B cell (primary cell): ENCODE results near the gene PWWP2B. TPM values are rescaled to one million over a fixed set of nuclear protein-coding genes. Genes with fewer than 3 reads are reported as not detected.

Experiments
- ATAC-seq: fragments of 200-7000 bp; cut with Tn5 transposase; one replicate; pipeline ENCODE4 v1.10.0; 2021; ENCODE audit warnings: low read depth, mild to moderate bottlenecking, moderate number of reproducible peaks, moderate library complexity
- CTCF ChIA-PET: fragments of 350-600 bp; sonication (Branson Sonifier 250); formaldehyde crosslinking; loops from one replicate; lab custom pipeline; 2021; ENCODE audit warnings: antibody characterized with exemption, inconsistent platforms; lab: Charles Lee
- POLR2A ChIA-PET: fragments of 350-600 bp; sonication (Branson Sonifier 250); formaldehyde crosslinking; loops from one replicate; lab custom pipeline; 2021; ENCODE audit warnings: antibody characterized with exemption; lab: Charles Lee
- DNase-seq: peaks from one replicate; pipeline ENCODE4 v3.0.0; 2013
- H2AFZ ChIP-seq: 2 replicates; pipeline ENCODE4 v1.6.1; 2012; ENCODE audit warnings: mild to moderate bottlenecking, low read depth, low read length; ENCODE audit not compliant: insufficient read depth, poor library complexity, severe bottlenecking
- H3K27ac ChIP-seq, 2 donors: 1 replicate in 1 of 2; 2 replicates in 1 of 2; pipeline ENCODE4 v1.5.1; 2012 to 2013; ENCODE audit warnings: low read length in 2 of 2, mild to moderate bottlenecking in 2 of 2, moderate library complexity in 1 of 2
- H3K27me3 ChIP-seq, 4 experiments: fragments of 200-600 bp in 1 of 4; sonication (generic) in 1 of 4; replicated peaks in 1 of 4; 1 replicate in 2 of 4; 2 replicates in 2 of 4; pipeline versions ENCODE4 v1.6.1 to v1.7.0; 2013 to 2016; ENCODE audit warnings: low read length in 3 of 4, mild to moderate bottlenecking in 2 of 4, mixed read lengths in 1 of 4, moderate library complexity in 1 of 4; ENCODE audit not compliant: insufficient read depth in 4 of 4, control insufficient read depth in 3 of 4; ENCODE audit errors: control extremely low read depth in 1 of 4
- H3K36me3 ChIP-seq, 2 experiments: replicated peaks in 1 of 2; 1 replicate in 1 of 2; 2 replicates in 1 of 2; pipeline versions ENCODE4 v1.6.1 to v1.7.1; 2013; ENCODE audit warnings: low read length in 1 of 2; ENCODE audit not compliant: insufficient read depth in 2 of 2, control insufficient read depth in 1 of 2; ENCODE audit errors: control extremely low read depth in 1 of 2, extremely low read depth in 1 of 2
- H3K4me1 ChIP-seq, 2 donors: fragments of 200-600 bp in 1 of 2; sonication (generic) in 1 of 2; 1 replicate in 1 of 2; 2 replicates in 1 of 2; pipeline versions ENCODE4 v1.5.1 to v1.6.1; 2013 to 2017; ENCODE audit warnings: low read length in 2 of 2; ENCODE audit not compliant: control insufficient read depth in 2 of 2, insufficient read depth in 2 of 2
- H3K4me2 ChIP-seq: replicated peaks from 2 replicates; pipeline ENCODE3; 2012; ENCODE audit warnings: mild to moderate bottlenecking, low read depth, low read length; ENCODE audit not compliant: poor library complexity, severe bottlenecking
- H3K4me3 ChIP-seq, 5 experiments: fragments of 200-600 bp in 1 of 5; sonication (generic) in 1 of 5; 1 replicate in 3 of 5; 2 replicates in 2 of 5; pipeline versions ENCODE4 v1.5.1 to v1.7.0; 2011 to 2016; ENCODE audit warnings: low read length in 4 of 5, mild to moderate bottlenecking in 4 of 5, low read depth in 2 of 5, control low read depth in 1 of 5, moderate library complexity in 1 of 5; ENCODE audit not compliant: insufficient read depth in 1 of 5; ENCODE audit errors: control extremely low read depth in 1 of 5, extremely low read depth in 1 of 5
- H3K79me2 ChIP-seq: fragments of 200-600 bp; sonication (generic); one replicate; pipeline ENCODE4 v1.6.0; 2016; ENCODE audit warnings: low read length; ENCODE audit not compliant: control insufficient read depth, insufficient read depth
- H3K9ac ChIP-seq: fragments of 200-600 bp; sonication (generic); 2 replicates; pipeline ENCODE4 v1.6.1; 2017; ENCODE audit warnings: mild to moderate bottlenecking, low read length, moderate library complexity
- H3K9me3 ChIP-seq, 3 donors: one replicate each; pipeline versions ENCODE4 v1.6.1 to v1.7.1; 2013; ENCODE audit warnings: low read length in 2 of 3; ENCODE audit not compliant: control insufficient read depth in 2 of 3, insufficient read depth in 1 of 3; ENCODE audit errors: control extremely low read depth in 1 of 3
- H4K20me1 ChIP-seq: 2 replicates; pipeline ENCODE4 v1.6.0; 2012; ENCODE audit warnings: mild to moderate bottlenecking, low read length; ENCODE audit not compliant: insufficient read depth, control insufficient read depth, poor library complexity, severe bottlenecking
- H3K27ac Mint-ChIP-seq: one replicate; pipeline ENCODE4 v1.8.0; 2021; ENCODE audit warnings: mixed read lengths
- H3K27me3 Mint-ChIP-seq: one replicate; pipeline ENCODE4 v1.8.0; 2021; ENCODE audit warnings: mixed read lengths
- H3K4me1 Mint-ChIP-seq: one replicate; pipeline ENCODE4 v1.8.0; 2021; ENCODE audit warnings: mixed read lengths
- H3K4me3 Mint-ChIP-seq: one replicate; pipeline ENCODE4 v1.8.0; 2021; ENCODE audit warnings: mixed read lengths
- H3K9me3 Mint-ChIP-seq: one replicate; pipeline ENCODE4 v1.8.0; 2022; ENCODE audit warnings: mixed read lengths; ENCODE audit not compliant: insufficient read depth
- EZH2 ChIP-seq: IDR thresholded peaks from 2 replicates; pipeline ENCODE4 v1.6.1; 2012; ENCODE audit warnings: borderline replicate concordance, low read depth, mild to moderate bottlenecking, moderate library complexity, low read length; ENCODE audit not compliant: insufficient read depth, poor library complexity, severe bottlenecking
- WGBS: methylation state at CpG from one replicate; pipeline ENCODE4 v1.1.5; 2013; ENCODE audit warnings: missing lambda C conversion rate; ENCODE audit not compliant: insufficient coverage; 5-methylcytosine and 5-hydroxymethylcytosine counted together
- intact Hi-C: fragments of 100-400 bp; cut with micrococcal nuclease; formaldehyde crosslinking; loops from one replicate; pipeline ENCODE4 v1.10.0; 2022
- polyA plus RNA-seq: library from polyadenylated mRNA; depleted of rRNA; stranded (reverse); fragments of >200 nt; gene quantifications from 2 replicates; pipeline ENCODE4 v1.2.3, GENCODE V29; 2012
- total RNA-seq, 2 donors: library from RNA; stranded (reverse); fragments of 120-200 nt in 1 of 2; gene quantifications; 1 replicate in 1 of 2; 2 replicates in 1 of 2; pipeline versions ENCODE4 v1.2.3 to v1.2.4, GENCODE V29; 2013 to 2022
- TF ChIP-seq, protein P1 (sequence below): fragments of 200-600 bp; IDR thresholded peaks from one replicate; pipeline ENCODE4 v1.8.0; 2022; ENCODE audit warnings: antibody characterized with exemption, mild to moderate bottlenecking

The PWWP2B gene
- total and polyA plus RNA-seq, 2 donors (not counting 1 experiment from before 2014, with no cell fraction given) = 13.6 to 34.4 TPM

DNA sequence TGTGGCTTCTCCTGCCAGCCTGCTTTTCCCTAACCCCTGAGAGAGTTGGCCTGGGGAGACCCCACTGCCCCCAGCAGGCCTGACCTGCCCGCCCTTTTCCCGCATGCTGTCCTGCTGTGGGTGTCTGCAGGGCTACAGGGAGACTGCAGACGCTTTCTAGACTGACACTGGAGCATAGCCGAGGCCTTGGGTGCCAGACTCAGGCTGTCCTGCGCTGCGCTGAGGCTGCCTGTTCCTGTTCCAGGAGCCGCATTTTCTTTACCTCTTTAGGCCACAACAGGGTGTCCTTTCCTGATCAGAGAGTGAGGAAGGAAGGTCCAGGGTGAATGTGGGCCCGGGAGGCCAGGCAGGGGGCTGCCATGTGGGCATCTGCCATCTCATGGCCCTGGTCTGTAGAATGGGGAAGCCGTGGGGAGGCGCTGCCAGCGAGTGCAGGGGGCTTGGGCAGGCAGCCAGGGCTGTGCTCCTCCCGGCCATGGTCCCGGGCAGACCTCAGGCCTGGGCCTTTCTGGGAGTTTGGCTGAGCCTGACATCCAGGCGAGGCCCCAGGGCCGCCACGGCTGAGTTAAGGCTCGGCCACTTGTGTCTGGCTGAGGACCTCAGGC lies 3.6 kb downstream of the PWWP2B start:
- CTCF ChIA-PET = interaction anchor here (1.3 to 2.7 kb wide), 2 partner anchors 43 to 51 kb away, joined by 3 to 9 read pairs; no protein-coding TSS in a partner anchor
- H3K4me1 ChIP-seq = peaks cover 50 to 53% of the 10 kb centered on the region in 2 donors

More for the DNA sequence above, 3.6 kb downstream of the PWWP2B start:
- Mint-ChIP-seq H3K27me3 (no peaks in the 10 kb centered on the region), H3K4me1 (peaks cover 51% of the 10 kb centered on the region), H3K4me3 (peak overlapping the region; percentile 16), H3K27ac (peak overlapping the region; percentile 82), H3K9me3 (no peaks in the 10 kb centered on the region)
- Histone ChIP-seq H3K4me2 (peak overlapping the region; percentile 54), H3K9ac (no peak overlapping the region), H3K79me2 (peaks cover 39% of the 10 kb centered on the region), H3K27me3 (no peaks in the 10 kb centered on the region), H4K20me1 (peaks cover 46% of the 10 kb centered on the region), H2AFZ (no peak overlapping the region), H3K9me3 (no peaks in the 10 kb centered on the region), H3K36me3 (peaks cover 0 to 7% of the 10 kb centered on the region in 2 experiments), H3K4me3 (no peak overlapping the region), H3K27ac (peak overlapping the region; percentile 5 to 70)
- intact Hi-C loops = no loop called here
- DNase-seq (no peak), ATAC-seq (no peak)
- TF ChIP-seq EZH2 = no peak
- TF ChIP-seq, protein P1, sequence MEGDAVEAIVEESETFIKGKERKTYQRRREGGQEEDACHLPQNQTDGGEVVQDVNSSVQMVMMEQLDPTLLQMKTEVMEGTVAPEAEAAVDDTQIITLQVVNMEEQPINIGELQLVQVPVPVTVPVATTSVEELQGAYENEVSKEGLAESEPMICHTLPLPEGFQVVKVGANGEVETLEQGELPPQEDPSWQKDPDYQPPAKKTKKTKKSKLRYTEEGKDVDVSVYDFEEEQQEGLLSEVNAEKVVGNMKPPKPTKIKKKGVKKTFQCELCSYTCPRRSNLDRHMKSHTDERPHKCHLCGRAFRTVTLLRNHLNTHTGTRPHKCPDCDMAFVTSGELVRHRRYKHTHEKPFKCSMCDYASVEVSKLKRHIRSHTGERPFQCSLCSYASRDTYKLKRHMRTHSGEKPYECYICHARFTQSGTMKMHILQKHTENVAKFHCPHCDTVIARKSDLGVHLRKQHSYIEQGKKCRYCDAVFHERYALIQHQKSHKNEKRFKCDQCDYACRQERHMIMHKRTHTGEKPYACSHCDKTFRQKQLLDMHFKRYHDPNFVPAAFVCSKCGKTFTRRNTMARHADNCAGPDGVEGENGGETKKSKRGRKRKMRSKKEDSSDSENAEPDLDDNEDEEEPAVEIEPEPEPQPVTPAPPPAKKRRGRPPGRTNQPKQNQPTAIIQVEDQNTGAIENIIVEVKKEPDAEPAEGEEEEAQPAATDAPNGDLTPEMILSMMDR = no peak
- 57% methylated on average over 16 of the region's 17 CpGs for WGBS
- POLR2A ChIA-PET = no interaction called here
